Endometrial microvascular endothelial cells (primary cell): Measurements from ENCODE around the gene ZNF615. TPM values are rescaled to one million over a fixed set of nuclear protein-coding genes. Genes with fewer than 3 reads are reported as not detected.
"Not testable (repeated sequence)": the region's sequence is repeated elsewhere in the genome, so short reads cannot be mapped to it uniquely, and the experiment has no call there.

Source experiments
- in situ Hi-C: cut with HindIII; loops from 2 replicates; pipeline ENCODE4 v1.10.0; 2017; ENCODE audit warnings: low sequenced_read_pairs, low pct_unique_long_range_greater_than_20kb; ENCODE audit errors: inconsistent ontology term
- total RNA-seq: library from RNA; depleted of rRNA; stranded (reverse); fragments of >200 nt; gene quantifications from one replicate; pipeline ENCODE4 v1.2.3, GENCODE V29; 2015; ENCODE audit errors: inconsistent ontology term

Gene ZNF615
- total RNA-seq, 1 donor from 2014 or later: 0.93 TPM

DNA sequence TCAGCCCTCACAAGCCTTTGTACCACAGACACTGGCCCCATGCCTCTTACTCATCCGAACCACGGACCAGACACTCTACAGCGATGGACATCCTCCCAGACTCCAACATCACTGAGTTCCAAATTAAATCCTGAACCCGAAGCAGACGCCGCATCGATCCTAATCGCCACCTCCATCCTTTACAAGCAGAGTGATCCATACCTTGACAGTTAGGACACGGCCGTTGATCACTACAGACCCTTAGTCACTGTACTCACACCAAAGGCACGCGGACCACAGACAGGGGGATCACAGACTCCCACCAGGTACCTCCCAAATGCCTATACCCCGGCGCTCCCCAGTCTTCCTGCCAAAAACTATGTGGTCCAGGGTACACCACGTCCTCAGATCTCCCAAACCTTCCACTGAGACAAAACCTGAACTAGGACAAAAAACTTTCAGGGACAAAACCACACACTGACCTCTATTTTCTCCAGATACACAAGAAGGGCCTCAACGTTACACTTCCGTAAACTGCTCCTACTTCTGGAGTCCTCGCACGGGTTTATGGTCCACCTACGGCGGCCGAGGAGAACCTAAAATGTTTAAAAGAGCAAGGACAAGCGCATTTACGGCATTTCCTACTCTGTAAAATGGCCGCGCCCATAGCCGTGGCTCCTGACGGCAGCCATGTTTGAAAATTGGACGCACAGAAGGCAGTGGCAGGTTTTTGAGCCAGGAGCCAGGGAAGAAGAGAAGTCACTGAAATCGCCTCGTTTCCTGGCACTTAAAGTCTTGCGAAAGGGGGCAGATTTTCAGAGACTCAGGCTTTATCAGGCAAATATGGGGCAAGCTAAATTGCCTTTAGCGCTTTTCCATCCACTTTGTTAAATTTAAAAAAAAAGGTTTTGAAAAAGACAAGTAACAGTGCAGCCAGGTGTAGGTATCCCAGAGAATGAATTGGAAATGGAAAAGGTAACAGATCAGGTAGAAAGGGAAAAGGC is 21.4 kb downstream of the ZNF615 start, which contains the start of gene ZNF350:
TSS of gene ZNF350 (minus strand) at position 532 of the 983 bp plus-strand sequence. CDS start 12,480 bp downstream, outside the sequence.
- in situ Hi-C loops: no loop called here

DNA sequence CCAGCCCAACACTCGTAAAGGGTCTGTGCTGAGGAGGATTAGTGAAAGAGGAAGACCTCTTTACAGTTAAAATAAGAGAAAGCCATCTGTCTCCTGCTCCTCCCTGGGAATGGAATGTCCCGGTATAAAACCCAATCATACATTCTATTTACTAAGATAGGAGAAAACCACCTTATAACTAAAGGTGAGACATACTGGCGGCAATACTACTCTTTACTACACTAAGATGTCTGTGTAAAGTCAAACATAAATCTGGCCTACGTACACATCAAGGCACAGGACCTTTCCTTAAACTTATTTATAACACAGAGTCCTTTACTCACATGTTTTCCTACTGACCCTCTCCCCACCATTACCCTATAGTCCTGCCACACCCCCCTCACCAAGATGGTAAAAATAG is 24.6 kb downstream of the ZNF615 start:
- in situ Hi-C loops: no loop called here

DNA sequence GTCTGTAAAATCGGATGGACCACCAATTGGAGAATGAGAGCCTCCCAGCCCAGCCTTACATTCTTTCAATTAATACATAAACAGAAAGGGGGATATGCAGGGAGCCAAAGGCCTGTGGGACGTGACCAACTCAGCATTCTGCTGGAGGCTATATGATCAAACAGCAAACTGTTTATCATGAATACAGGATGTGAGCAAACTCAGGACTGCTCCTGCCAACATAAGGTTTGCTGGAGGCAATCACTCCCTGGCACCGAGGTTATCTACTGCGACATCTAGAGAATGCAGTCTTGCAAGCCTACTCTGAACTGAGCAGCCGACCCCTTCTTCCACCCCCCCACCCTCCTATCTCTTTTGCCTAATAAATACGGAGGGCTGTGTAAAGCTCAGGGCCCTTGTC is 27.1 kb downstream of the ZNF615 start:
- in situ Hi-C loops: not testable (repeated sequence)

DNA sequence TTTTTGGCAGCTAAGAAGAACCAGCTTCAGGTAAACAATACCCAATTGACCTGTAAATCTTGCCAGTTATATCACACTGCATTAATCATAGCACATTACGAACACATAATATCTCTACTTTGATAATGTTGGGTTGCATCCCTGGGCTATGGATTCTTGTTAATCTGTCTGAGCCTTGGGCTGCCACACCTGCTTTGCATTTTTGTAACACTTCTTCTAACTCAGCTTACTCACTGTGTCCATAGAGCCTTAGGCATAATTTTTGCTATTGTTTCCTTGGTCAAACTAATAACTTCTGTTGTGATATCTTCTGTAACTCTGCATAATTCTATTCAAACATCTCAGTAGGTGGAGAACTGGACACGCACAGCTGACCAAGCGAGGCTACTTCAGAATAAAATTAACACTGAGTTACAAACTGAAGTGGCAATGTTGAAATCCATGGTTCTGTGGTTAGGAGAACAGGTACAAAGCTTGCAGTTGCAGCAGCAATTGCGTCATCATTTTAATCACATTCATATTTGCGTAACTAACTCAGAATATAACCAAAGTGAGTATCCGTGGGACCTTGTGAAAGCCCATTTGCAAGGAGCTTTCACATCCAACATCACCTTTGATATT is 27.8 kb downstream of the ZNF615 start:
- in situ Hi-C loops: no loop called here

DNA sequence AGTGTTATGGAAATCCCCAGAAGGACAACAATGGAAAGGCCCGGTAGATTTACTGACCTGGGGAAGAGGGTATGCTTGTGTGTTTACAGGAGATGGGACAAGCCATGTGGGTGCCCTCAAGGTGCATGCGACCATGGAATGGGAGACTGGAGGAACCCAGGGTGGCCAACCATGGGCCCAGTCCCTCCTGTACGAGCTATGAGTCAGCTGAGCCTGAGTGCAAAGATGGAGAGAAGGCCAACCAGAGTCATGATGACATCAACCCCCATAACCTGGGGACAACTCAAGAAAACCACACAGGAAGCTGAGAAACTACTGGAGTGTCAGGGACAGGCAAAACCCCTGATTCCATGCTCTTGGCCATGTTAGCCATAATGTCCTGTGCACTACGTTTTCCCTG is 29.1 kb downstream of the ZNF615 start:
- in situ Hi-C loops: no loop called here

DNA sequence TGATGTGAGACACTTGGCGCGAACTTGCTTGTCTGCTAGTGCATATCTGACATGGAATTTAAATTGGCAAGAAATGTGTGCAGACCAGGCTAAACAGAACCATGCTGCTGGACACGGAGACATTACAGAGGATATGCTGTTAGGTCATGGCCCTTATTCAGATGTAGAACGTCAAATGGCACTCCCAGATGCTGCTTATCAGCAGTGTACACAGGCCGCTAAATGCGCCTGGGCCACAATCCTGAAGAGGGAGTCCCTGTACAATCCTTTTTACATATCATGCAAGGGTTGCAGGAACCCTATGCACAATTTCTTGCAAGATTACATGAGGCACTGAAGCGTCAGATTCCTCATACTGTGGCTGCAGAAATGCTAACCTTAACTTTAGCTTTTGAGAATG is 30.7 kb downstream of the ZNF615 start:
- in situ Hi-C loops: no loop called here

DNA sequence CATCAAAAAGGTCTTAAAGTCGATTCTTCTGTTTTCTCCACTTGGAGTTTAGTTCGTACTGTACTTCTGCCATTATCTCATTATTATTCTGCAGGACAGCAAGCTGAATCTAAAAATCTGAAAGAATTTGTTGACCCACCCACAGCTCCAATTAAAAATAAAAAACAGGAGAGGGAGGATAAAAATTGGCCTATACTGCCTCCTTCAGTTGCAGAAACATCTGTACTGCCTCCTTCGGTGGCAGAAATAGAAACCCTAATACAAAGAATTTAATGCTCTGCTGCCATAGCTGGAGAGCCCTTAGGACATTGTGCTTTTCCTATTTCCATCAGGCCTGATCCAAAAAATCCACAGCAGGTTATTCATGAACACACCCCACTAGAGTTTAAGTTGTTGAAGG is 31.2 kb downstream of the ZNF615 start:
- in situ Hi-C loops: no loop called here

DNA sequence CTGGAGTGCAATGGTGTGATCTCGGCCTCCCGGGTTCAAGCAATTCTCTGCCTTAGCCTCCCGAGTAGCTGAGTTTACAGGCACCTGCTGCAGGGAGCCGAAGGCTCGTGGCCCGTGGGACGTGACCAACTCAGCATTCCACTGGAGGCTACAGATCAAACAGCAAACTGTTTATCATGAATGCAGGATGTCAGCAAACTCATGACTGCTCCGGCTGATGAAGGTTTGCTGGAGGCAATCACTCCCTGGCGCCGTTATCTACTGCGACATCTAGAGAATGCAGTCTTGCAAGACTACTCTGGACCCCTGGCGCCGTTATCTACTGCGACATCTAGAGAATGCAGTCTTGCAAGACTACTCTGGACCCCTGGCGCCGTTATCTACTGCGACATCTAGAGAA is 32.2 kb downstream of the ZNF615 start:
- in situ Hi-C loops: not testable (repeated sequence)

DNA sequence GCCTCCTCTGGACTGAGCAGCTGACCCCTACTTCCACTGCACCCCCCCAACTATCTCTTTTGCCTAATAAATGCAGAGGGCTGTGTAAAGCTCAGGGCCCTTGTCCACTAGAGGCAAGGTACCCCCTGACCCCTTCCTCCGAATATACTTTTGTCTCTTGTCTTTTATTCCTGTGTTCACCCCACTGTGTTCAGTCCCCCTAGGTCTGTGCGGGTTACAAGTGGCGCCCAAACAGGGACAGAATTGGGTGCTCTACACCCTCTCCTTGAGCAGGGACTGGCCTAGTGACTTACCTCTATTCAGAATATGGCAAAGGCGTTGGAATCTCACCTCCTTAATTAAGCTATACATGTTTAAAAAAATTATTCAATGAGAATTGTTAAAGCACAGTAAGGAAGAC is 36.4 kb downstream of the ZNF615 start:
- in situ Hi-C loops: no loop called here

DNA sequence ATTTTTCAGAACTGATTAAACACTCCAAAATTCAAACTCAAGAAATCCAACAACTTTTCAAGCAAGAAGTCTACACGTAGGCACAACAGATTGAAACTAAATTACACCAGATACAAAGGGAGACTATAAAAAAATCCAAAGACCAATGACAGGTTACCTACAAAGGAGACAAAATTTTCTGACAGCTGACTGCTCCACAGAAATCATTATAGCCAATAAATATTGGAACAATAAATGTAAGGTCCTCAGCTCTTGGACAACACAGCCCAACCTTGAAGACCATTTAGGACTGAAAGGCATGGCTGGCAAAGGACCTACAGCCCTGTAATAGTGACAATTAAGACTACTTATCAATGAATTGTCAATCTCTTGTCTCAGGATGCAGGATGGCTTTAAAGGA is 37.3 kb downstream of the ZNF615 start:
- in situ Hi-C loops: no loop called here

DNA sequence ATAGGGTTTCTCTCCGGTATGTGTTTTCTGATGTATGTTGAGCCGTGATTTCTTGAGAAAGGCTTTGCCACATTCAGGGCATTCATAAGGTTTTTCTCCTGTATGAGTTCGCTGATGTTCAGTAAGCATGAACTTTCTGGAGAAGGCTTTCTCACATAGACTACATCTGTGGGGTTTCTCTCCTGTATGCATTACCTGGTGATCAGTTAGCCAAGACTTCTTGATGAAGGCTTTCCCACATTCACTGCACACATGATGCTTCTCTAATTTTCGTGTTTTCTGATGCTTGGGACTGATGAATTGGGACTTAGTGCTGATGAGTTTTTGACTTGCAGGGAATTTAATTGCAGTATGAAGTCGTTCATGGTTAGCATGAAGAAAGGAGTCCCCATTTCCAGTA is 42.4 kb downstream of the ZNF615 start:
- in situ Hi-C loops: no loop called here

DNA sequence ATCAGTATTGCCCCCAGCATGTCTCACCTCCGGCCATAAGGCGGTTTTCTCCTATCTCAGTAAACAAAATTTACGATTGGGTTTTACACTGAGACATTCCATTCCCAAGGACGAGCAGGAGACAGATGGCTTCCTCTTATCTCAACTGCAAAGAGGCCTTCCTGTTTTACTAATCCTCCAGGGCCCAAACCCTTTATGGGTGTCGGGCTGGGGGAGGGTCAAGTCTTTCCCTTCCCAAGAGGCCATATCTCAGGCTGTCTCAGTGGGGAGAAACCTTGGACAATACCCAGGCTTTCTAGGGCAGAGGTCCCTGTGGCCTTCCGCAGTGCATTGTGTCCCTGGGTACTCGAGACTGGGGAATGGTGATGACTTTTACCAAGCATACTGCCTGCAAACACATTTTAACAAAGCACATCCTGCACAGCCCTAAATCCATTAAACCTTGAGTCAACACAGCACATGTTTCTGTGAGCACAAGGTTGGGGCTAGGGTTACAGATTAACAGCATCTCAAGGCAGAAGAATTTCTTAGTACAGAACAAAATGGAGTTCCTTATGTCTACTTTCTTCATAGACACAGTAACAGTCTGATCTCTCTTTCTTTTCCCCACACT is 47.3 kb downstream of the ZNF615 start:
- in situ Hi-C loops: not testable (repeated sequence)

DNA sequence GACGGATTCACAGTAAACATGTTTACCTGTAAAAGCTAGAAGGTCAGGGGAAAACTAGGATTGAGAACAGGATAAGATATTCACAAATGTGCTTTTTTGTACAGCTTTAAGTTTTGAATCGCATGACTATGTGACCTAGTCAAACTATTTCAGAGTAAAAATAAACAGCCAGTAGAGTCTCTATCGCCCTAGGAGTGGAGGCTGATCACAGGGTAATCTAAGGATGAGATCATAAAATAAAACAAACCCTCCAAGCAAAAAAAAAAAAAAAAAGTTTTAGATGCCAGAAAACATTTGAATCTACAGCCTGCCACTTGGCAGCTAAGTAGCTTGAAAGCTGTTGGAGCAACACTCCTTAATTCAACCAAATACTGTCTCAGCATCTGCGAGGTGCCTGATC is 48.2 kb downstream of the ZNF615 start:
- in situ Hi-C loops: no loop called here

DNA sequence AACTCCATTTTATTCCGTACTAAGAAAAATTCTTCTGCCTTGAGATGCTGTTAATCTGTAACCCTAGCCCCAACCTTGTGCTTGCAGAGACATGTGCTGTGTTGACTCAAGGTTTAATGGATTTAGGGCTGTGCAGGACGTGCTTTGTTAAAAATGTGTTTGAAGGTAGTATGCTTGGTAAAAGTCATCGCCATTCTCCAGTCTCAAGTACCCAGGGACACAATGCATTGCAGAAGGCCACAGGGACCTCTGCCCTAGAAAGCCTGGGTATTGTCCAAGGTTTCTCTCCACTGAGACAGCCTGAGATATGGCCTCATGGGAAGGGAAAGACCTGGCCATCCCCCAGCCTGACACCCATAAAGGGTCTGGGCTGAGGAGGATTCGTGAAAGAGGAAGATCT is 50.2 kb downstream of the ZNF615 start:
- in situ Hi-C loops: not testable (repeated sequence)

DNA sequence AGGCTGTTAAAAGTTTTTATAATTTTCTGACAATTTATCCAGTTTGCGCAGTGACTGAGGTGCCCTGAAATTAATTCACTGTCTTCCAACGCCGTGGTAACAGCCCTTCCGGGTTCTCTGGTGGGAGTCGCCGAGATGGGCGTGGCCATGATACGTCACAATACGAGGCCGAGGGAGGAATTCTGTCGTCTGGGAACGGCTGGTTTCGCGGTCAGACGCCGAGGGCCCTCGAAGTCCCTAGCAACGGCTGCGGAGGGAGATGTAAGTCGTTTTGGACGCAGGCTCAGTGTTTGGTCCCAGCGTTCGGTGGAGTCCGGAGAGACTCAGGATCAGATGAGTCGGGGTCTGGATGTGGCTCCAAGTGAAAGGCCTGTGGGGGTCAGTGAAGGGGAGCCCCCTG is 59.0 kb downstream of the ZNF615 start:
- in situ Hi-C loops: no loop called here

DNA sequence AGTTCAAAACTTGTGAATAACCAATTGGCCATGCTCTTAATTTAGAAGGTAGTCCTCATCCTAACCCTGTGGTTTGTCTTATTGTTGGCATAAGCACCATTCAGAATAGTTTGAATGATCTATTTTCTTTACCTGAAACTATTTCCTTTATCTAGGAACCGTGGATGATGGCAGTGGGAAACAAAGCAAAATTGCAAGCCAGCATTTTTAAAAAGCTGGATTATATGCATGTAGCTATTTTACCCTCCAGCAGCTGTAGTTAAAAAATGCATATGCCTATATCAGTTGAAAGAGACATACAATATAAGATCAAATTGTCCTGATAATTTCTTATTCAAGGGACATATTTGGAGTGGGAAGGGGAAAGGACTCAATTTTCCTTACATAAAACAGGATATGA is 61.4 kb downstream of the ZNF615 start:
- in situ Hi-C loops: no loop called here

DNA sequence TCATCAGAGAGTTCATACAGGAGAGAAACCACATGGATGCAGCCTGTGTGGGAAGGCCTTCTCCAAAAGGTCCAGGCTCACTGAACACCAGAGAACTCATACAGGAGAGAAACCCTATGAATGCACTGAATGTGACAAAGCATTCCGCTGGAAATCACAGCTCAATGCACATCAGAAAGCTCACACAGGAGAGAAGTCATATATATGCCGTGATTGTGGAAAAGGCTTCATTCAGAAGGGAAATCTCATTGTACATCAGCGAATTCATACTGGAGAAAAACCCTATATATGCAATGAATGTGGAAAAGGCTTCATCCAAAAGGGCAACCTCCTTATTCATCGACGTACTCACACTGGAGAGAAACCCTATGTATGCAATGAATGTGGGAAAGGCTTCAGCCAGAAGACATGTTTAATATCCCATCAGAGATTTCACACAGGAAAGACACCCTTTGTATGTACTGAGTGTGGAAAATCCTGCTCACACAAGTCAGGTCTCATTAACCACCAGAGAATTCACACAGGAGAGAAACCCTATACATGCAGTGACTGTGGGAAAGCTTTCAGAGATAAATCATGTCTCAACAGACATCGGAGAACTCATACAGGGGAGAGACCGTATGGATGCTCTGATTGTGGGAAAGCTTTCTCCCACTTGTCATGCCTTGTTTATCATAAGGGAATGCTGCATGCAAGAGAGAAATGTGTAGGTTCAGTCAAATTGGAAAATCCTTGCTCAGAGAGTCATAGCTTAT is 63.0 kb downstream of the ZNF615 start:
- in situ Hi-C loops: no loop called here
